Ascending aorta (tissue), 2 donors: Measurements from ENCODE around the gene PTPRG. TPM values are rescaled to one million over a fixed set of nuclear protein-coding genes. Genes with fewer than 3 reads are reported as not detected.
A peak's percentile ranks its signal among the peaks of the same experiment; 100 is the strongest.

Experiments
- DNase-seq, 2 donors: peaks; one replicate each; pipeline ENCODE4 v3.0.0-alpha.2; 2019; ENCODE audit warnings: low spot score in 2 of 2
- H3K27ac ChIP-seq, 2 donors: fragments of 200-600 bp; sonication (generic); one replicate each; pipeline ENCODE4 v1.5.1; 2016 to 2017; ENCODE audit warnings: mild to moderate bottlenecking in 1 of 2
- H3K27me3 ChIP-seq: fragments of 200-600 bp; sonication (generic); one replicate; pipeline ENCODE4 v1.5.1; 2017
- H3K36me3 ChIP-seq, 2 donors: fragments of 200-600 bp; sonication (generic); one replicate each; pipeline ENCODE4 v1.5.1; 2016
- H3K4me1 ChIP-seq, 2 donors: fragments of 200-600 bp; sonication (generic); one replicate each; pipeline ENCODE4 v1.5.1; 2016 to 2017; ENCODE audit warnings: mild to moderate bottlenecking in 1 of 2
- H3K4me3 ChIP-seq, 2 donors: fragments of 200-600 bp; sonication (generic); one replicate each; pipeline ENCODE4 v1.5.1; 2016 to 2017; ENCODE audit warnings: mild to moderate bottlenecking in 1 of 2
- H3K9me3 ChIP-seq, 2 donors: fragments of 200-600 bp; sonication (generic); one replicate each; pipeline ENCODE4 v1.5.1; 2016
- intact Hi-C: fragments of 100-400 bp; cut with DNase I; formaldehyde crosslinking; loops from one replicate; pipeline ENCODE4 v1.15.1; 2023
- total RNA-seq: library from RNA; depleted of rRNA; stranded (reverse); fragments of >200 nt; gene quantifications from one replicate; pipeline ENCODE4 v1.1.0, GENCODE V29; 2016
- TF ChIP-seq, protein P1 (sequence below), 3 experiments: fragments of 200-600 bp in 2 of 3; fragments of 450-650 bp in 1 of 3; sonication (generic) in 2 of 3; IDR thresholded peaks; one replicate each; pipeline ENCODE4 v1.5.1; 2016 to 2019; ENCODE audit warnings: antibody characterized with exemption in 3 of 3, mild to moderate bottlenecking in 1 of 3, moderate library complexity in 1 of 3

PTPRG gene
- total RNA-seq, 1 donor from 2014 or later = 129 TPM

DNA sequence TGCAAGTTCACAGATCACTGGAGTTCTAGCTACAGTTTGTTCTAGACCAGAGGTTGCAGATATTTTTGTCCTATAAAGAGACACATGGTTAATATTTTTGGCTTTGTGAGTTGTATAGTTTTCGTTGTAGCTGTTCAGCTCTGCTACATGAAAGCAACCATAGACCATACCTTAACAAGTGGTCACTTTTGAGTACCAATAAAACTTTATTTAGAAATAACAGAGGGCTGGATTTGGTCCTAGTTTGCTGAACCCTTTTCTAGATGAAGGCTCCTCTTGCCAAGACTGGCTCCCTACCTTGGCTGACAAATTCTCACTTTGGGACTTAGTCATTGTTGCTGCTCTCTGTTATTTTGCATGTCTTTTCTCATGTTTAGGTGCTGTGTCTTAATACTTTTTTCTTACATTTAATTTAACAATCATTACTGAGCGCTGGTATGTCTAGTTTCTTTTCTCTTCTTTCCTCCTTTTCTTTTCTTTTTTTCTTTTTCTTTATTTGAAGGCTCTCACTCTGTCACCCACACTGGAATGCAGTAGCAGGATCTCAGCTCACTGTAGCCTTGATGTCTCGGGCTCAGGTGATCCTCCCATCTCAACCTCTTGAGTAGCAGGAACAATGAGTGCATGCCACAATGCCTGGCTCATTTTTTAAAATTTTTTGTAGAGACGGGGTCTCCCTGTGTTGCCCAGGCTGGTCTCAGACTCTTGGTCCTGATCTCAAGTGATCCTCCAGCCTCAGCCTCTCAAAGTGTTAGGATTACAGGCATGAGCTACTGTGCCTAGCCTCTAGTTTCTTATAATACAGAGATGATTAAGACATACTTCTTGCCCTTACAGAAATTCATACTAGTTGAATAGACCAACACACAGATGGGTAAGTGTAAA lies 227.5 kb downstream of the PTPRG start:
- H3K27me3 ChIP-seq = no peaks in the 10 kb centered on the region
- H3K4me1 ChIP-seq = peaks cover 0 to 9% of the 10 kb centered on the region in 2 donors
- H3K27ac ChIP-seq = no peak overlapping the region
- no peak overlapping the region for H3K4me3 ChIP-seq
- H3K9me3 ChIP-seq = no peaks in the 10 kb centered on the region
- TF ChIP-seq, protein P1, sequence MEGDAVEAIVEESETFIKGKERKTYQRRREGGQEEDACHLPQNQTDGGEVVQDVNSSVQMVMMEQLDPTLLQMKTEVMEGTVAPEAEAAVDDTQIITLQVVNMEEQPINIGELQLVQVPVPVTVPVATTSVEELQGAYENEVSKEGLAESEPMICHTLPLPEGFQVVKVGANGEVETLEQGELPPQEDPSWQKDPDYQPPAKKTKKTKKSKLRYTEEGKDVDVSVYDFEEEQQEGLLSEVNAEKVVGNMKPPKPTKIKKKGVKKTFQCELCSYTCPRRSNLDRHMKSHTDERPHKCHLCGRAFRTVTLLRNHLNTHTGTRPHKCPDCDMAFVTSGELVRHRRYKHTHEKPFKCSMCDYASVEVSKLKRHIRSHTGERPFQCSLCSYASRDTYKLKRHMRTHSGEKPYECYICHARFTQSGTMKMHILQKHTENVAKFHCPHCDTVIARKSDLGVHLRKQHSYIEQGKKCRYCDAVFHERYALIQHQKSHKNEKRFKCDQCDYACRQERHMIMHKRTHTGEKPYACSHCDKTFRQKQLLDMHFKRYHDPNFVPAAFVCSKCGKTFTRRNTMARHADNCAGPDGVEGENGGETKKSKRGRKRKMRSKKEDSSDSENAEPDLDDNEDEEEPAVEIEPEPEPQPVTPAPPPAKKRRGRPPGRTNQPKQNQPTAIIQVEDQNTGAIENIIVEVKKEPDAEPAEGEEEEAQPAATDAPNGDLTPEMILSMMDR (IDR thresholded peaks at IDR 0.05) = no peak
- H3K36me3 ChIP-seq = no peaks in the 10 kb centered on the region
- no peak for DNase-seq
- intact Hi-C loops = no loop called here

DNA sequence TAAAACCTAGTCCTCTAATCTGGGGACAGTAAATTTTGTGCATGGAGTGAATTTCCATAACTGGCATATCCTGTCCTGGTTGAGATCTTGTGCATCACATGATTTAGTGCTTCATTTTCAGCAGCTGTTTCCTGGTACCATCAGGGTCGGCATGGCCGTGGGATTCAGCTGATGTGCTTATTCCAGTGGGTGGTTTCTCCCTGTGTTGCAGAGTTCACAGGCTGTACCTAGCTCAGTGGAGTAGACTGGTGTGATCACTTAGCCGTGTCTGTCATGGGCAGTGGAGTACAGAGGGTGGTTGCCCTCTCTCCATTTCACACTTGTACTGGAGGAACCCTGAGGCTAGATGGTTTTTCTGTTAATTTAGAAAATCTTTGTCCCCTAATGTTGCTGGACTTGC lies 228.5 kb downstream of the PTPRG start:
- intact Hi-C loops = no loop called here
- TF ChIP-seq, protein P1 (IDR thresholded peaks at IDR 0.05) = no peak

DNA sequence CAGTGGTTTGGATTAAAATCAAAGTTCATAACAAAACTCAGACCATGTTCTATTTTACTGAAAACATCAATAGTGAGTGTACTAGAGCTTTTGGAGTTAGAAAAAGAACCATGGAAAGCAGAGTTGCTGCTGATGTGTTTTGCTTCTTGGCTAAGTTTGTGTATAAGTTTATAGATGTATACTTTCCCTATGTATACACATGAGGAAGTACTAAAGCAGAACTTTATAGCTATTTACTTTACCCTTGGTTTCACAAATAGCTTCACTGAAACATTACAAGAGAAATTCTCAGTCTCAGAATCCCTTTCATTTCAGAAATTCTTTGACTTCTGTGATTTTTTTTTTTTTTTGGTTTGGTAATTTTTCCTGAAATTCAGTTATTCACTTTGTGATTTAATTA lies 229.0 kb downstream of the PTPRG start:
- Histone ChIP-seq H3K27ac (peak overlapping the region; percentile 15 to 47), H3K27me3 (no peaks in the 10 kb centered on the region), H3K4me1 (peaks cover 0 to 10% of the 10 kb centered on the region in 2 donors), H3K36me3 (no peaks in the 10 kb centered on the region), H3K4me3 (no peak overlapping the region), H3K9me3 (no peaks in the 10 kb centered on the region)
- intact Hi-C loops = no loop called here
- TF ChIP-seq, protein P1 (IDR thresholded peaks at IDR 0.05) = no peak
- no peak for DNase-seq

More for the DNA sequence above, 228.5 kb downstream of the PTPRG start:
- H3K9me3 ChIP-seq = no peaks in the 10 kb centered on the region
- H3K27ac ChIP-seq = peak overlapping the region in 1 of 2 donors; percentile 47
- H3K4me3 ChIP-seq = no peak overlapping the region
- H3K36me3 ChIP-seq = no peaks in the 10 kb centered on the region
- no peaks in the 10 kb centered on the region for H3K27me3 ChIP-seq
- no peak for DNase-seq
- H3K4me1 ChIP-seq = peaks cover 0 to 10% of the 10 kb centered on the region in 2 donors

- H3K4me1 ChIP-seq = peaks cover 0 to 20% of the 10 kb centered on the region in 2 donors
These were observed 231.7 kb downstream of the PTPRG start for GRCh38 chr3:61793056-61793455.

DNA sequence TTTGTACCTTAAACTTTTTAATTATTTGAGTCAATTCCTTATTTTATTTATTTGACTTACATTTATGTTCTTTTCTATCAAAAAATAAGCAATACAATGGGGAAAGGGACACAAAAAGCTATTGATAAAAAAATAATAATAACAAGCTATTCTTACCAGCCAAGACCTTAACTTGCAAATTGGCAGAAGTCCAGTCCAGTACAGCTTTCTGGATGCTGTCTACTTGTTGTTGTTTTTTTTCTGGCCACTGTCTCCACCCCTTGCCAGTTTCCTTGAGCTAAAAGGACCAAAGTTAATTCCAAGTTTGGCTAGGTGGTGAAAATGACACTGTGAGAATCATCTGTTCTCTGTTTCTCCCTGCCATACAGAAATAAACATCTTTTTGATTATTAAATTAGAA lies 232.2 kb downstream of the PTPRG start:
- TF ChIP-seq, protein P1 (IDR thresholded peaks at IDR 0.05) = no peak
- peaks cover 0 to 22% of the 10 kb centered on the region in 2 donors for H3K4me1 ChIP-seq
- no peak for DNase-seq
- no peaks in the 10 kb centered on the region for H3K9me3 ChIP-seq
- H3K27me3 ChIP-seq = no peaks in the 10 kb centered on the region
- H3K27ac ChIP-seq = no peak overlapping the region
- intact Hi-C loops = no loop called here
- H3K4me3 ChIP-seq = no peak overlapping the region
- H3K36me3 ChIP-seq = no peaks in the 10 kb centered on the region

More at GRCh38 chr3:61793056-61793455, 231.7 kb downstream of the PTPRG start:
- DNase-seq = no peak
- Histone ChIP-seq H3K27me3 (no peaks in the 10 kb centered on the region), H3K4me3 (no peak overlapping the region), H3K36me3 (no peaks in the 10 kb centered on the region), H3K27ac (no peak overlapping the region), H3K9me3 (no peaks in the 10 kb centered on the region)
- intact Hi-C loops = no loop called here
- TF ChIP-seq, protein P1 (IDR thresholded peaks at IDR 0.05) = no peak
